Gastroesophageal sphincter (tissue), 4 donors: ENCODE measurements around the gene TAX1BP1. TPM values are rescaled to one million over a fixed set of nuclear protein-coding genes. Genes with fewer than 3 reads are reported as not detected.

Experiments used
- ATAC-seq: fragments of 150-250 bp; one replicate; pipeline ENCODE4 v1.9.1; 2016; ENCODE audit warnings: mild to moderate bottlenecking, moderate library complexity
- H3K27ac ChIP-seq, 4 donors: fragments of 200-600 bp; sonication (generic) in 3 of 4; 1 replicate in 3 of 4; 2 replicates in 1 of 4; pipeline ENCODE4 v1.5.1; 2016 to 2019
- H3K27me3 ChIP-seq: fragments of 200-600 bp; sonication (generic); one replicate; pipeline ENCODE4 v1.5.1; 2019
- H3K36me3 ChIP-seq, 2 donors: fragments of 200-600 bp; sonication (generic); one replicate each; pipeline ENCODE4 v1.5.1; 2019; ENCODE audit warnings: control low read depth in 1 of 2
- H3K4me1 ChIP-seq, 3 donors: fragments of 200-600 bp; sonication (generic); 1 replicate in 2 of 3; 2 replicates in 1 of 3; pipeline ENCODE4 v1.5.1; 2016 to 2019; ENCODE audit warnings: control low read depth in 2 of 3
- H3K4me3 ChIP-seq, 2 donors: fragments of 200-600 bp; sonication (generic); one replicate each; pipeline ENCODE4 v1.5.1; 2019; ENCODE audit warnings: mild to moderate bottlenecking in 1 of 2, moderate library complexity in 1 of 2
- H3K9me3 ChIP-seq, 3 donors: fragments of 200-600 bp; sonication (generic); one replicate each; pipeline ENCODE4 v1.5.1; 2017 to 2019; ENCODE audit warnings: control low read depth in 2 of 3
- EP300 ChIP-seq: sonication (generic); formaldehyde crosslinking; IDR thresholded peaks from one replicate; pipeline ENCODE4 v1.6.1; 2017; ENCODE audit warnings: antibody characterized with exemption, mild to moderate bottlenecking
- POLR2A ChIP-seq, 2 donors: fragments of 450-650 bp; IDR thresholded peaks; one replicate each; pipeline ENCODE4 v1.6.1; 2017; ENCODE audit warnings: antibody characterized with exemption in 2 of 2, mild to moderate bottlenecking in 2 of 2, moderate library complexity in 1 of 2
- POLR2AphosphoS5 ChIP-seq: sonication (generic); formaldehyde crosslinking; IDR thresholded peaks from one replicate; pipeline ENCODE4 v1.6.1; 2017; ENCODE audit warnings: antibody characterized with exemption
- WGBS, 2 donors: methylation state at CpG; one replicate each; pipeline ENCODE4 v1.1.5; 2018; ENCODE audit warnings: low coverage in 1 of 2; 5-methylcytosine and 5-hydroxymethylcytosine counted together
- total RNA-seq, 4 donors: library from RNA; depleted of rRNA; stranded (reverse); fragments of >200 nt; gene quantifications; one replicate each; pipeline ENCODE4 v1.1.0, GENCODE V29; 2016
- TF ChIP-seq, protein P1 (sequence below), 4 experiments: fragments of 200-600 bp in 2 of 4; fragments of 450-650 bp in 2 of 4; sonication (generic) in 1 of 4; IDR thresholded peaks; one replicate each; pipeline ENCODE4 v1.5.1; 2017 to 2019; ENCODE audit warnings: antibody characterized with exemption in 4 of 4, mild to moderate bottlenecking in 2 of 4, moderate library complexity in 2 of 4

TAX1BP1 gene
- total RNA-seq, 4 donors from 2014 or later = 118 to 151 (median 144) TPM

DNA sequence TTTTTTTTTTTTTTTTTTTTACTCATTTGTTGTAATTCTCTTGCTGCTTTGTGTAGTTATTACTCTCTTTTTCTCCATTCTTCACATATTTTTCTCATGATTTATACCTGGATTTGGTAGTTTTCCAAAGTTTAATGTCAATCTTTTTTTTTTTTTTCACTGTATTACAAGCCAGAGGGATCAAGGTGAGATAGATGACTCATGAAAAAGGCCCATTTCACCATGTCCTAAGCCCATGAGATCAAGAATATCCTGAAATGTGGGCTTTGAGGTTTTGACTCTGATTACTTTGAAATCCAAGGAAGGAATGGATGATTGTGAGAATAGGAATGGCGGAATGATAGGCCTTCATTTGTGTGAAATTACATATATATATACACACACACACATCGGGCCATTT lies 31.1 kb downstream of the TAX1BP1 start:
- peaks cover 0 to 5% (median 0%) of the 10 kb centered on the region in 3 donors for H3K4me1 ChIP-seq
- H3K27me3 ChIP-seq = no peaks in the 10 kb centered on the region
- peaks cover 0 to 27% of the 10 kb centered on the region in 2 donors for H3K36me3 ChIP-seq
- no peaks in the 10 kb centered on the region for H3K9me3 ChIP-seq
- H3K4me3 ChIP-seq = no peak overlapping the region
- no peak overlapping the region for H3K27ac ChIP-seq
- ATAC-seq = no peak
- no peak for TF ChIP-seq POLR2A (IDR thresholded peaks at IDR 0.05)
- TF ChIP-seq, protein P1, sequence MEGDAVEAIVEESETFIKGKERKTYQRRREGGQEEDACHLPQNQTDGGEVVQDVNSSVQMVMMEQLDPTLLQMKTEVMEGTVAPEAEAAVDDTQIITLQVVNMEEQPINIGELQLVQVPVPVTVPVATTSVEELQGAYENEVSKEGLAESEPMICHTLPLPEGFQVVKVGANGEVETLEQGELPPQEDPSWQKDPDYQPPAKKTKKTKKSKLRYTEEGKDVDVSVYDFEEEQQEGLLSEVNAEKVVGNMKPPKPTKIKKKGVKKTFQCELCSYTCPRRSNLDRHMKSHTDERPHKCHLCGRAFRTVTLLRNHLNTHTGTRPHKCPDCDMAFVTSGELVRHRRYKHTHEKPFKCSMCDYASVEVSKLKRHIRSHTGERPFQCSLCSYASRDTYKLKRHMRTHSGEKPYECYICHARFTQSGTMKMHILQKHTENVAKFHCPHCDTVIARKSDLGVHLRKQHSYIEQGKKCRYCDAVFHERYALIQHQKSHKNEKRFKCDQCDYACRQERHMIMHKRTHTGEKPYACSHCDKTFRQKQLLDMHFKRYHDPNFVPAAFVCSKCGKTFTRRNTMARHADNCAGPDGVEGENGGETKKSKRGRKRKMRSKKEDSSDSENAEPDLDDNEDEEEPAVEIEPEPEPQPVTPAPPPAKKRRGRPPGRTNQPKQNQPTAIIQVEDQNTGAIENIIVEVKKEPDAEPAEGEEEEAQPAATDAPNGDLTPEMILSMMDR (IDR thresholded peaks at IDR 0.05) = no peak
- TF ChIP-seq EP300 = no peak
- 100% methylated on average over 2 of the region's 2 CpGs for WGBS, 2 donors

GRCh38 chr7:27774717-27775328 lies 34.9 kb downstream of the TAX1BP1 start:
- 43 to 53% methylated on average over 2 of the region's 2 CpGs for WGBS, 2 donors
- TF ChIP-seq, protein P1 (IDR thresholded peaks at IDR 0.05) = peak; percentile 22 to 54 (median 44)
- no peak for TF ChIP-seq POLR2A (IDR thresholded peaks at IDR 0.05)
- no peaks in the 10 kb centered on the region for H3K4me1 ChIP-seq
- H3K36me3 ChIP-seq = peaks cover 0 to 15% of the 10 kb centered on the region in 2 donors
- H3K27ac ChIP-seq = no peak overlapping the region
- no peak overlapping the region for H3K4me3 ChIP-seq
- H3K27me3 ChIP-seq = no peaks in the 10 kb centered on the region
- ATAC-seq = no peak
- no peaks in the 10 kb centered on the region for H3K9me3 ChIP-seq

GRCh38 chr7:27775782-27776181 lies 35.8 kb downstream of the TAX1BP1 start:
- Histone ChIP-seq H3K9me3 (no peaks in the 10 kb centered on the region), H3K27ac (no peak overlapping the region), H3K27me3 (no peaks in the 10 kb centered on the region), H3K4me1 (no peaks in the 10 kb centered on the region), H3K36me3 (peaks cover 0 to 7% of the 10 kb centered on the region in 2 donors), H3K4me3 (no peak overlapping the region)
- TF ChIP-seq POLR2A (IDR thresholded peaks at IDR 0.05) (no peak), EP300 (no peak), POLR2AphosphoS5 (no peak)
- TF ChIP-seq, protein P1 (IDR thresholded peaks at IDR 0.05) = no peak
- WGBS, 2 donors = 51 to 89% methylated on average over 2 of the region's 2 CpGs
- no peak for ATAC-seq

GRCh38 chr7:27777662-27778061 lies 37.7 kb downstream of the TAX1BP1 start:
- no peaks in the 10 kb centered on the region for H3K4me1 ChIP-seq
- WGBS, 2 donors = 87 to 100% methylated on average over 1 to 2 of the region's 2 CpGs
- H3K27me3 ChIP-seq = no peaks in the 10 kb centered on the region
- no peaks in the 10 kb centered on the region for H3K9me3 ChIP-seq
- no peak overlapping the region for H3K4me3 ChIP-seq
- H3K27ac ChIP-seq = no peak overlapping the region
- TF ChIP-seq POLR2AphosphoS5 (no peak), EP300 (no peak)
- ATAC-seq = no peak
- H3K36me3 ChIP-seq = no peaks in the 10 kb centered on the region

- H3K36me3 ChIP-seq = no peaks in the 10 kb centered on the region
- H3K4me3 ChIP-seq = no peak overlapping the region
- ATAC-seq = no peak
- no peaks in the 10 kb centered on the region for H3K27me3 ChIP-seq
- no peak overlapping the region for H3K27ac ChIP-seq
- no peaks in the 10 kb centered on the region for H3K9me3 ChIP-seq
- TF ChIP-seq POLR2AphosphoS5 (no peak), EP300 (no peak), POLR2A (IDR thresholded peaks at IDR 0.05) (no peak)
- TF ChIP-seq, protein P1 (IDR thresholded peaks at IDR 0.05) = no peak
- H3K4me1 ChIP-seq = peaks cover 0 to 13% (median 3%) of the 10 kb centered on the region in 3 donors
These were observed 39.9 kb downstream of the TAX1BP1 start for GRCh38 chr7:27779873-27780272.
